ENCODE measurements around the gene AGT.

Gene AGT

DNA sequence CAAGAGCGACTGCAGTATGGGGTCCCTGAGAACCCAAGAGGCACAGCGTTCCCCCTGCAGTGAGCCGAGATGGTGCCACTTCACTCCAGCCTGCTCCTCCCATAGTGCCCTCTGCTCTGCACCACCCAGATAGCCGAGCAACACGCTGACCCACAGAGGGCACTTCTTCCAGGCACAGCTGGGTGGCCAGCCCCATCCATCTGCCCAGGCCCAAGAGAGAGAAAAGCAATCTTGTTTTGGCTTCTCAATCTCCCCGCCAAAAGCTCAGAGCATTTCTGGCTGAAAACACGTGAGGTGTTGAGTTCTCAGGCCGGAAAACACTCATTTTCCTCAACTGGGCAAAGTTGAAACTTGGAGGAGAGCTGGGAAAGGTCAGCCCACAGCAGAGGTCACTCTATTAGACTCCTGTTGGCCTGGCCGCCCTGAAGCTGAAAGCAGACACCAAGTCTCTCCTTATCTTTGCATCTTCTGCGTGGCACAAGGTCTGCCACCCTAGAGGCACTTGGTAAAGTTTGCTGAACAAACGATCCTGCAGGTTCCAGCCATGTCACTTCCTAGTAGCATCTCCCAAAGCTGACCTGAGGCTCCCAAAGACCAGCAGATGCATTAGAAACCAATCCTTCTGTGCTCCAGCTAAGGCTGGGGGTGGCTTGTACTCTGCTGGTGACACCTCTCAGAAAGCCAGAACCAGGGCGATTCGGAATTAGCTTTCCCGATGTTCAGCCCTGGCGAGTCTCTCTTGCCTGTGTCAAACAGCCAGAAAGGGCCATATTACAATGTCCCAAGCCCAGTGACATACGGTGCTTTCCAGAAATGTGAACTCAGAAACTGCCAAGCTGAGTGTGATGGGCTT, 44.2 kb upstream of the AGT start:
- DNase-seq: no peak
- Histone ChIP-seq H3K4me1 (peaks cover 0 to 5% (median 2%) of the 10 kb centered on the region in 4 donors), H3K9me3 (no peaks in the 10 kb centered on the region), H3K4me3 (no peak overlapping the region), H3K27me3 (no peaks in the 10 kb centered on the region), H3K36me3 (no peaks in the 10 kb centered on the region), H3K27ac (no peak overlapping the region)
- intact Hi-C loops (cut with DNase I; ENCODE audit: low total_unique reads): no loop called here
- TF ChIP-seq, protein P1, sequence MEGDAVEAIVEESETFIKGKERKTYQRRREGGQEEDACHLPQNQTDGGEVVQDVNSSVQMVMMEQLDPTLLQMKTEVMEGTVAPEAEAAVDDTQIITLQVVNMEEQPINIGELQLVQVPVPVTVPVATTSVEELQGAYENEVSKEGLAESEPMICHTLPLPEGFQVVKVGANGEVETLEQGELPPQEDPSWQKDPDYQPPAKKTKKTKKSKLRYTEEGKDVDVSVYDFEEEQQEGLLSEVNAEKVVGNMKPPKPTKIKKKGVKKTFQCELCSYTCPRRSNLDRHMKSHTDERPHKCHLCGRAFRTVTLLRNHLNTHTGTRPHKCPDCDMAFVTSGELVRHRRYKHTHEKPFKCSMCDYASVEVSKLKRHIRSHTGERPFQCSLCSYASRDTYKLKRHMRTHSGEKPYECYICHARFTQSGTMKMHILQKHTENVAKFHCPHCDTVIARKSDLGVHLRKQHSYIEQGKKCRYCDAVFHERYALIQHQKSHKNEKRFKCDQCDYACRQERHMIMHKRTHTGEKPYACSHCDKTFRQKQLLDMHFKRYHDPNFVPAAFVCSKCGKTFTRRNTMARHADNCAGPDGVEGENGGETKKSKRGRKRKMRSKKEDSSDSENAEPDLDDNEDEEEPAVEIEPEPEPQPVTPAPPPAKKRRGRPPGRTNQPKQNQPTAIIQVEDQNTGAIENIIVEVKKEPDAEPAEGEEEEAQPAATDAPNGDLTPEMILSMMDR (IDR thresholded peaks at IDR 0.05): no peak

DNA sequence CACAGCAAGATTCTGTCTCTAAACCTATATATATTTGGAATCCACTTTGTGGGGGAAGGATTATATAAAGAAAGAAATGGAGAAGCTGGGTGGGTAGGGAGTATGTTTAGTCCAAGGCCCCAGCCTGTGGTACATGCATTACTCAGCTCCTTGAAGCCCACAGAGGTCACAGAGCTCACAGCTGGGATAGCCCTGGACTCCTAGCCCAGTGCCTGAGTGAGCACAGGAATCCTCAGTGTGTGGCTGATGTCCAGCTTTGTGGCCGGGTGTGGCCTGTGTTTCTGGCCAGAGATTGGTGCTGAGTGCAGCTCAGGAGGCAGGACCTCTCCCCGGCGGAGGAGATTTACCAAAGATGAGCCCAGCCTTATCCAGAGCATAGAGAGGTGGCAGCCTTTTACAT, 40.9 kb upstream of the AGT start:
- intact Hi-C loops (cut with DNase I; ENCODE audit: low total_unique reads): no loop called here
- no peak for DNase-seq
- no peaks in the 10 kb centered on the region for H3K27me3 ChIP-seq
- H3K9me3 ChIP-seq: no peaks in the 10 kb centered on the region
- H3K4me3 ChIP-seq: no peak overlapping the region
- H3K36me3 ChIP-seq: no peaks in the 10 kb centered on the region
- TF ChIP-seq, protein P1 (IDR thresholded peaks at IDR 0.05): no peak
- H3K27ac ChIP-seq: no peak overlapping the region
- peaks cover 0 to 5% (median 2%) of the 10 kb centered on the region in 4 donors for H3K4me1 ChIP-seq

DNA sequence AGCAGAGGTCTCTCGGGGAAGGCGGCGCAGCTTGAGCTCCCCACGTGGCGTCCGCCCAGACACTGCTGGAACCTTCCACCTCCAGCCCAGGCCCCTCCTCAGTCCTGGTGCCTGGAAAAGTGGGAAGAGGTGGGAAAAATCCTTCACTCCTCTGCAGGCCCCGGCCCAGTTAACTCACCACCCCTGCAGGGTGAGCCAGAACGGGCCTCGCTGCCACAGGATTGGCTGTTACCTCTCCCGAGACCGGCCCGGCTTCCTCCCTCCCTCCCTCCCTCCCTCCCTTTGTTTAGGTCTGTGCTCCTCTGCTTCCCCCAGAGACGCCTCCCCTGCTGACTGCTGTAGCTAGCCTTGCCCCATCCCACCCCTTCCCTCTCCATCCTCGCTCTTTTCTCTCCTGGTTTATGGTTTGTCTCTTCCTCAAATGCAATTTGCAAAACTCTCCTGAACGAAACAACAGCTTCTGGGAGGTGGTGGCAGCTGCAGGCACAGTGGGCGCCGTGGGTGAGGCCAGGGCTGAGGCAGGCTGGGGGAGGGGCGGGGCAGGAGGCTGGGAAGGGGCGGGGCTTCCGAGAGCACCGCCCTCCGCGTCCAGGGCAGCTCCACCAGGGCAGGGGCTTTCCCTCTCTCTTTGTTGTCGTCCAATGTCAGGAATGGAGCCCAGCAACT, 39.8 kb upstream of the AGT start:
- no peak for DNase-seq
- Histone ChIP-seq H3K36me3 (no peaks in the 10 kb centered on the region), H3K4me1 (peaks cover 0 to 5% (median 2%) of the 10 kb centered on the region in 4 donors), H3K9me3 (no peaks in the 10 kb centered on the region), H3K27me3 (no peaks in the 10 kb centered on the region), H3K27ac (peak overlapping the region in 1 of 2 donors; percentile 28), H3K4me3 (peak overlapping the region in 1 of 2 donors; percentile 33)
- TF ChIP-seq, protein P1 (IDR thresholded peaks at IDR 0.05): no peak
- intact Hi-C loops (cut with DNase I; ENCODE audit: low total_unique reads): no loop called here

DNA sequence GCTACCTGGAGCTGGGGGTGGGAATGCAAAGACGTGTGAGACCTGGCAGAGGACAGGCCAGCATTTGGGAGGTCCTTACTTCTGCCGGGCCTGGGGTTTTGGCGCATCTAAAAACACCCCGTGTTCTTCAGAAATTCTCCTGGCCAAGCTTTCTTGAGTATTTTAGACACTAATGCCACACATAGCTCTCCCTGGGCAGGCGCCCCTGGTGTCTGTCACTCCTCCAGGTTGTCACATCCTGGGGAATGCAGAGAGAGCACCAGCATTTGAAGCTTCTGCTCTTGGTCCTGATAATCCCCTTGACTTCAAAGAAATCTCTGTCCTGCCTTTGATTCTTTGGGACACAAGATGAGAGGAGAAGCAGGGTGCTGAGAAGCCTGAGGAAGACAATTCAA, 39.3 kb upstream of the AGT start:
- Histone ChIP-seq H3K4me1 (peaks cover 0 to 5% (median 2%) of the 10 kb centered on the region in 4 donors), H3K36me3 (no peaks in the 10 kb centered on the region), H3K27me3 (no peaks in the 10 kb centered on the region), H3K9me3 (no peaks in the 10 kb centered on the region), H3K27ac (peak overlapping the region in 1 of 2 donors; percentile 28), H3K4me3 (no peak overlapping the region)
- intact Hi-C loops (cut with DNase I; ENCODE audit: low total_unique reads): no loop called here
- TF ChIP-seq, protein P1 (IDR thresholded peaks at IDR 0.05): no peak
- DNase-seq: no peak

DNA sequence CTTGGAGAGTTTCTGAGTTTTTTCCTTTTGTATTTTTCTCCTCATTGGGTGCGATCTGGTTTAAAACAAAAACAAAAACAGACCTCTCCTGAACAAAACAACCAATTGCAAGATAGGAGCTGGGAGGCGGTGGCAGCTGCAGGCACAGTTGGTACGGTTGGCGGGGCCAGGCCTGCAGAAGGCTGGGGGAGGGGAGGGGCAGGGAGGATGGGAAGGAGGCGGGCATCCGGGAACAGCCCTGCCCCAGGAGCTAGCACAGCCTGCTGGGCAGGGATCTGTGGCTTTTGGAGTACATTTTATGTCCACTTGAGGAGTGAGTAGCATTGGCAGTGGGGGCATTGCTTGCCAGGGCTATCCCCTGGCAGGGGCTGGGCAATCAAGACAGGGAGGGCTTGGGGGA, 38.5 kb upstream of the AGT start:
- Histone ChIP-seq H3K36me3 (no peaks in the 10 kb centered on the region), H3K27ac (no peak overlapping the region), H3K4me1 (peaks cover 0 to 5% (median 2%) of the 10 kb centered on the region in 4 donors), H3K9me3 (no peaks in the 10 kb centered on the region), H3K27me3 (no peaks in the 10 kb centered on the region), H3K4me3 (no peak overlapping the region)
- DNase-seq: no peak
- intact Hi-C loops (cut with DNase I; ENCODE audit: low total_unique reads): no loop called here
- TF ChIP-seq, protein P1 (IDR thresholded peaks at IDR 0.05): no peak

Measured in tibial artery (tissue), 4 donors.